Stomach (tissue), 4 donors: ENCODE measurements around the gene CHMP2A.

Source experiments
- CTCF ChIP-seq, 7 experiments: fragments of 450-650 bp in 4 of 7; fragments of 200-600 bp in 3 of 7; sonication (generic) in 3 of 7; IDR thresholded peaks; one replicate each; pipeline ENCODE4 v1.5.1; 2016 to 2019; ENCODE audit warnings: antibody characterized with exemption in 7 of 7, control low read depth in 2 of 7, mild to moderate bottlenecking in 1 of 7
- POLR2AphosphoS5 ChIP-seq, 3 donors: sonication (generic); formaldehyde crosslinking; IDR thresholded peaks; one replicate each; pipeline ENCODE4 v1.6.1; 2016; ENCODE audit warnings: antibody characterized with exemption in 3 of 3

GRCh38 chr19:58529405-58529804, 25.5 kb downstream of the CHMP2A start:
- TF ChIP-seq CTCF (IDR thresholded peaks at IDR 0.05) (no peak), POLR2AphosphoS5 (IDR thresholded peaks at IDR 0.05) (no peak)
